Liver (tissue), 9 donors: ENCODE results near the gene ILDR1. TPM values are rescaled to one million over a fixed set of nuclear protein-coding genes. Genes with fewer than 3 reads are reported as not detected.

Source experiments
- DNase-seq: peaks from one replicate; pipeline ENCODE4 v3.0.0-alpha.2; 2017; ENCODE audit warnings: low spot score
- H3K27ac ChIP-seq, 2 donors: one replicate each; pipeline ENCODE4 v1.7.0; 2013; ENCODE audit warnings: inconsistent platforms in 2 of 2, low read length in 2 of 2, control low read depth in 1 of 2, low read depth in 1 of 2, mild to moderate bottlenecking in 1 of 2
- H3K27me3 ChIP-seq, 4 donors: one replicate each; pipeline versions ENCODE4 v1.6.1 to v1.7.0; 2013; ENCODE audit warnings: low read length in 3 of 4, inconsistent platforms in 1 of 4, mild to moderate bottlenecking in 1 of 4, moderate library complexity in 1 of 4; ENCODE audit not compliant: control insufficient read depth in 4 of 4, insufficient read depth in 4 of 4
- H3K36me3 ChIP-seq, 4 donors: one replicate each; pipeline versions ENCODE4 v1.6.1 to v1.7.0; 2013; ENCODE audit warnings: low read length in 3 of 4, mild to moderate bottlenecking in 3 of 4, low read depth in 1 of 4, moderate library complexity in 1 of 4; ENCODE audit not compliant: control insufficient read depth in 4 of 4, insufficient read depth in 3 of 4
- H3K4me1 ChIP-seq, 4 donors: one replicate each; pipeline versions ENCODE4 v1.6.1 to v1.7.0; 2013; ENCODE audit warnings: low read length in 3 of 4, mild to moderate bottlenecking in 3 of 4, moderate library complexity in 1 of 4; ENCODE audit not compliant: control insufficient read depth in 4 of 4, insufficient read depth in 4 of 4
- H3K4me3 ChIP-seq, 3 donors: one replicate each; pipeline versions ENCODE4 v1.6.1 to v1.7.0; 2013; ENCODE audit warnings: low read length in 3 of 3, control low read depth in 1 of 3, low read depth in 1 of 3, mild to moderate bottlenecking in 1 of 3
- H3K9ac ChIP-seq, 2 donors: one replicate each; pipeline ENCODE4 v1.7.0; 2013; ENCODE audit warnings: low read length in 2 of 2, mild to moderate bottlenecking in 2 of 2, moderate library complexity in 2 of 2, control low read depth in 1 of 2, low read depth in 1 of 2
- H3K9me3 ChIP-seq, 4 donors: one replicate each; pipeline versions ENCODE4 v1.6.1 to v1.7.0; 2013; ENCODE audit warnings: low read length in 3 of 4; ENCODE audit not compliant: control insufficient read depth in 4 of 4
- ATF3 ChIP-seq: IDR thresholded peaks from 2 replicates; pipeline ENCODE4 v1.6.1; 2016; ENCODE audit warnings: antibody characterized with exemption
- CTCF ChIP-seq: fragments of 150-350 bp; IDR thresholded peaks from 2 replicates; pipeline ENCODE4 v1.5.1; 2017; ENCODE audit warnings: improper control_type of control experiment, low read depth, low read length; ENCODE audit not compliant: missing input control
- EGR1 ChIP-seq, 2 donors: IDR thresholded peaks; 2 replicates each; pipeline ENCODE4 v1.6.1; 2016 to 2018; ENCODE audit warnings: antibody characterized with exemption in 2 of 2, low read depth in 2 of 2
- FOXA2 ChIP-seq: IDR thresholded peaks from 2 replicates; pipeline ENCODE4 v1.6.1; 2016; ENCODE audit warnings: antibody characterized with exemption
- GABPA ChIP-seq, 2 donors: IDR thresholded peaks in 1 of 2; conservative IDR thresholded peaks in 1 of 2; 2 replicates each; pipeline ENCODE4 v1.6.1; 2016; ENCODE audit warnings: antibody characterized with exemption in 2 of 2, mild to moderate bottlenecking in 1 of 2, moderate library complexity in 1 of 2
- HNF4A ChIP-seq, 2 donors: conservative IDR thresholded peaks; 2 replicates each; pipeline ENCODE4 v1.6.1; 2016; ENCODE audit warnings: antibody characterized with exemption in 2 of 2, mild to moderate bottlenecking in 2 of 2
- HNF4G ChIP-seq: IDR thresholded peaks from 2 replicates; pipeline ENCODE4 v1.6.1; 2016; ENCODE audit warnings: antibody characterized with exemption
- JUND ChIP-seq, 2 donors: IDR thresholded peaks; 2 replicates each; pipeline ENCODE4 v1.6.1; 2016; ENCODE audit warnings: antibody characterized with exemption in 2 of 2
- NR2F2 ChIP-seq: IDR thresholded peaks from 2 replicates; pipeline ENCODE4 v1.6.1; 2016; ENCODE audit warnings: antibody characterized with exemption
- RAD21 ChIP-seq, 2 donors: IDR thresholded peaks; 2 replicates each; pipeline ENCODE4 v1.6.1; 2016; ENCODE audit warnings: antibody characterized with exemption in 2 of 2, mild to moderate bottlenecking in 2 of 2
- RXRA ChIP-seq, 2 donors: IDR thresholded peaks; 2 replicates each; pipeline ENCODE4 v1.6.1; 2017 to 2018; ENCODE audit warnings: antibody characterized with exemption in 2 of 2, mild to moderate bottlenecking in 1 of 2
- SP1 ChIP-seq: IDR thresholded peaks from 2 replicates; pipeline ENCODE4 v1.6.1; 2018; ENCODE audit warnings: antibody characterized with exemption, mild to moderate bottlenecking
- TAF1 ChIP-seq: conservative IDR thresholded peaks from 2 replicates; pipeline ENCODE4 v1.6.1; 2016; ENCODE audit warnings: antibody characterized with exemption, mild to moderate bottlenecking
- YY1 ChIP-seq: IDR thresholded peaks from 2 replicates; pipeline ENCODE4 v1.6.1; 2016; ENCODE audit warnings: antibody characterized with exemption, mild to moderate bottlenecking
- ZBTB33 ChIP-seq: IDR thresholded peaks from 2 replicates; pipeline ENCODE4 v1.6.1; 2016; ENCODE audit warnings: antibody characterized with exemption
- WGBS: extraction: QIAGEN DNeasy Blood & Tissue Kit; methylation state at CpG from one replicate; pipeline ENCODE4 v1.1.7; 2013; 5-methylcytosine and 5-hydroxymethylcytosine counted together
- polyA plus RNA-seq, 2 donors: library from polyadenylated mRNA; stranded (reverse) in 1 of 2; unstranded in 1 of 2; fragments of 200-250 nt in 1 of 2; fragments of >200 nt in 1 of 2; fragmentation: Nextera tagmentation in 1 of 2; extraction: Ambion mirVana in 1 of 2; gene quantifications; one replicate each; pipeline versions ENCODE4 v1.2.1 to v1.2.3, GENCODE V29; 2013 to 2015
- total RNA-seq, 2 donors: library from RNA; depleted of rRNA; stranded (reverse); fragments of >200 nt; gene quantifications; one replicate each; pipeline ENCODE4 v1.2.3, GENCODE V29; 2014
- donor health status: healthy.
- donor health status: healthy.
- donor health status: healthy.
- donor health status: healthy.
- donor health status: healthy.

ILDR1 gene
- total and polyA plus RNA-seq, 4 donors = 0.07 to 1.7 (median 0.19) TPM

GRCh38 chr3:122064326-122064725 is 42.3 kb upstream of the ILDR1 start:
- Histone ChIP-seq H3K27me3 (no peaks in the 10 kb centered on the region), H3K4me3 (no peak overlapping the region), H3K9me3 (no peaks in the 10 kb centered on the region), H3K9ac (no peak overlapping the region), H3K27ac (no peak overlapping the region), H3K36me3 (no peaks in the 10 kb centered on the region), H3K4me1 (no peaks in the 10 kb centered on the region)
- DNase-seq = no peak
- 93% methylated on average over 4 of the region's 4 CpGs for WGBS
- no peak for TF ChIP-seq GABPA (IDR thresholded peaks at IDR 0.05 in 1 of 2, conservative IDR thresholded peaks at IDR 0.05 in 1 of 2)
- no peak for TF ChIP-seq YY1

GRCh38 chr3:122063908-122064307 is 41.9 kb upstream of the ILDR1 start:
- Histone ChIP-seq H3K4me1 (no peaks in the 10 kb centered on the region), H3K36me3 (no peaks in the 10 kb centered on the region), H3K4me3 (no peak overlapping the region), H3K27ac (no peak overlapping the region), H3K9ac (no peak overlapping the region), H3K27me3 (no peaks in the 10 kb centered on the region), H3K9me3 (no peaks in the 10 kb centered on the region)
- no peak for TF ChIP-seq JUND (IDR thresholded peaks at IDR 0.05)
- TF ChIP-seq SP1 = no peak
- no peak for TF ChIP-seq RAD21 (IDR thresholded peaks at IDR 0.05)
- no peak for TF ChIP-seq CTCF
- WGBS = 63% methylated on average over 1 of the region's 1 CpG
- DNase-seq = no peak

GRCh38 chr3:122060040-122060698 is 38.1 kb upstream of the ILDR1 start:
- Histone ChIP-seq H3K36me3 (no peaks in the 10 kb centered on the region), H3K9me3 (no peaks in the 10 kb centered on the region), H3K27ac (no peak overlapping the region), H3K4me1 (no peaks in the 10 kb centered on the region), H3K4me3 (no peak overlapping the region), H3K9ac (no peak overlapping the region), H3K27me3 (no peaks in the 10 kb centered on the region)
- no peak for DNase-seq
- no peak for TF ChIP-seq HNF4G
- TF ChIP-seq JUND (IDR thresholded peaks at IDR 0.05) = no peak
- TF ChIP-seq HNF4A (conservative IDR thresholded peaks at IDR 0.05) = no peak
- TF ChIP-seq GABPA (IDR thresholded peaks at IDR 0.05 in 1 of 2, conservative IDR thresholded peaks at IDR 0.05 in 1 of 2) = no peak
- no peak for TF ChIP-seq YY1
- TF ChIP-seq SP1 = no peak
- no peak for TF ChIP-seq NR2F2
- TF ChIP-seq ZBTB33 = no peak
- no peak for TF ChIP-seq CTCF
- no peak for TF ChIP-seq RXRA (IDR thresholded peaks at IDR 0.05)
- no peak for TF ChIP-seq ATF3
- no peak for TF ChIP-seq TAF1
- TF ChIP-seq FOXA2 = no peak
- no peak for TF ChIP-seq RAD21 (IDR thresholded peaks at IDR 0.05)
- TF ChIP-seq EGR1 (IDR thresholded peaks at IDR 0.05; ENCODE audit: low read depth in 2 of 2) = no peak
- 83% methylated on average over 6 of the region's 6 CpGs for WGBS
